Astrocyte (in vitro differentiated cells and primary cell): ENCODE results near the gene ZNF362. TPM values are rescaled to one million over a fixed set of nuclear protein-coding genes. Genes with fewer than 3 reads are reported as not detected.

ENCODE experiments used
- DNase-seq: peaks from one replicate; pipeline ENCODE4 v3.0.0-alpha.2; 2010; ENCODE audit warnings: low read depth
- FAIRE-seq: peaks from 2 replicates; lab custom pipeline; 2011; peaks lifted over from hg19 to GRCh38; lab: Jason Lieb, UNC
- H2AFZ ChIP-seq: 2 replicates; pipeline ENCODE4 v1.6.0; 2012; ENCODE audit warnings: low read depth, low read length, inconsistent platforms
- H3K27ac ChIP-seq: 2 replicates; pipeline ENCODE4 v1.5.1; 2011; ENCODE audit warnings: low read depth, low read length, inconsistent platforms
- H3K27me3 ChIP-seq: 2 replicates; pipeline ENCODE4 v1.6.0; 2011; ENCODE audit warnings: low read length, inconsistent platforms; ENCODE audit not compliant: insufficient read depth
- H3K36me3 ChIP-seq: 2 replicates; pipeline ENCODE4 v1.5.1; 2011; ENCODE audit warnings: low read length, inconsistent platforms; ENCODE audit not compliant: insufficient read depth
- H3K4me1 ChIP-seq: 2 replicates; pipeline ENCODE4 v1.5.1; 2011; ENCODE audit warnings: low read length, inconsistent platforms; ENCODE audit not compliant: insufficient read depth
- H3K4me2 ChIP-seq: 2 replicates; pipeline ENCODE4 v1.6.0; 2012; ENCODE audit warnings: low read length, inconsistent platforms
- H3K4me3 ChIP-seq: 2 replicates; pipeline ENCODE4 v1.5.1; 2011; ENCODE audit warnings: low read depth, mild to moderate bottlenecking, low read length, inconsistent platforms; ENCODE audit not compliant: insufficient read depth
- H3K79me2 ChIP-seq: 2 replicates; pipeline ENCODE4 v1.6.0; 2012; ENCODE audit warnings: mild to moderate bottlenecking, low read length, inconsistent platforms; ENCODE audit not compliant: insufficient read depth
- H3K9ac ChIP-seq: 2 replicates; pipeline ENCODE4 v1.6.0; 2012; ENCODE audit warnings: mild to moderate bottlenecking, low read length, inconsistent platforms
- H3K9me3 ChIP-seq: 2 replicates; pipeline ENCODE4 v1.5.1; 2012; ENCODE audit warnings: low read depth, mild to moderate bottlenecking, low read length, inconsistent platforms; ENCODE audit not compliant: insufficient read depth
- H4K20me1 ChIP-seq: 2 replicates; pipeline ENCODE4 v1.6.0; 2012; ENCODE audit warnings: low read length, inconsistent platforms; ENCODE audit not compliant: insufficient read depth
- H3K27ac Mint-ChIP-seq: one replicate; pipeline ENCODE4 v1.8.0; 2021; ENCODE audit warnings: mild to moderate bottlenecking, mixed read lengths; ENCODE audit not compliant: unreplicated experiment
- H3K27me3 Mint-ChIP-seq: one replicate; pipeline ENCODE4 v1.8.0; 2021; ENCODE audit warnings: low read depth, mixed read lengths; ENCODE audit not compliant: unreplicated experiment
- H3K36me3 Mint-ChIP-seq: one replicate; pipeline ENCODE4 v1.8.0; 2021; ENCODE audit warnings: low read depth, mixed read lengths; ENCODE audit not compliant: unreplicated experiment
- H3K4me1 Mint-ChIP-seq: one replicate; pipeline ENCODE4 v1.8.0; 2021; ENCODE audit warnings: low read depth, mixed read lengths; ENCODE audit not compliant: unreplicated experiment
- H3K4me3 Mint-ChIP-seq: one replicate; pipeline ENCODE4 v1.8.0; 2021; ENCODE audit warnings: mild to moderate bottlenecking, moderate library complexity, mixed read lengths; ENCODE audit not compliant: unreplicated experiment
- H3K9me3 Mint-ChIP-seq: one replicate; pipeline ENCODE4 v1.8.0; 2021; ENCODE audit warnings: mild to moderate bottlenecking, mixed read lengths; ENCODE audit not compliant: unreplicated experiment
- EZH2 ChIP-seq: IDR thresholded peaks from 2 replicates; pipeline ENCODE4 v1.6.1; 2012; ENCODE audit warnings: mild to moderate bottlenecking, low read length, inconsistent platforms; ENCODE audit not compliant: insufficient read depth
- total RNA-seq: library from RNA; stranded (reverse); gene quantifications from 2 replicates; pipeline ENCODE4 v1.2.1, GENCODE V29; 2021
- TF ChIP-seq, protein P1 (sequence below): IDR thresholded peaks from 2 replicates; pipeline ENCODE4 v1.5.1; 2011; ENCODE audit warnings: low read depth, mild to moderate bottlenecking, inconsistent platforms, low read length, moderate library complexity; ENCODE audit not compliant: insufficient read depth

The ZNF362 gene
- total RNA-seq, 1 donor from 2014 or later = 38.7 TPM

DNA sequence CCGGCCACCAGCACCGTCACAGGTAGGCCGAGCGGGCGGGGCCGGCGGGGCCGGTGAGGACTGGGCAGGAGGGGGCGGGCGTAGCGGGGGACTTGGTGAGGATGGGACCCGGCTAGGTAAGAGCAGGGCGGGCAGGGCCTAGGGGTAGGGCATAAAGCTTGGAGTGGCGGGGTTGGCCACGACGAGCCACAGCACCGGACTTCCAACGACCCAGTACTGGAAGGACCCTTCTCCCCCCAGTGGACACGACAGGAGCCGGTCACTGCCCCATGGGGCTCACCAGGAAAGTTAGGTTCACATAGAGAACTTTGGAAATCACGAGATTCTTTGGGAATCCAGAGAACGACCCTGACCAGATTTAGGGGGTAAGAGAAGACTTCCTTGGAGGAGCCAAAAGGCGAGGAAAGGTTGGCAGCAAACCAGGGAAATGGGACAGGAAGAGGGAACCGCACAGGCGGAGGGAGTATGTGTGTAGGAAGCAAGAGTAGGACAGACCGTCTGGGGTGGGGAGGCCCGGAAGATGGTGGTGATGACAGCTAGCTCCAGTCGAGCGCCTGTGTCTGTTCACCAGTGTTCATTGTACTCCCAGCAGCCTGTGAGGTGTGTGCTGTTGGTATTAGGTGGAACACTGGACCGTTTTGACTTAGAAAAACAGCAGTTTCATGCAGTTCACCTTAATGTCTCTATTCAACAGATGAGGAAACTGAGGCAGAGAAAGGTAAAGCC, 20.4 kb downstream of the ZNF362 start:
- H3K36me3 Mint-ChIP-seq = peaks cover 15% of the 10 kb centered on the region
- H3K4me3 Mint-ChIP-seq = no peak overlapping the region
- TF ChIP-seq EZH2 = no peak
- TF ChIP-seq, protein P1, sequence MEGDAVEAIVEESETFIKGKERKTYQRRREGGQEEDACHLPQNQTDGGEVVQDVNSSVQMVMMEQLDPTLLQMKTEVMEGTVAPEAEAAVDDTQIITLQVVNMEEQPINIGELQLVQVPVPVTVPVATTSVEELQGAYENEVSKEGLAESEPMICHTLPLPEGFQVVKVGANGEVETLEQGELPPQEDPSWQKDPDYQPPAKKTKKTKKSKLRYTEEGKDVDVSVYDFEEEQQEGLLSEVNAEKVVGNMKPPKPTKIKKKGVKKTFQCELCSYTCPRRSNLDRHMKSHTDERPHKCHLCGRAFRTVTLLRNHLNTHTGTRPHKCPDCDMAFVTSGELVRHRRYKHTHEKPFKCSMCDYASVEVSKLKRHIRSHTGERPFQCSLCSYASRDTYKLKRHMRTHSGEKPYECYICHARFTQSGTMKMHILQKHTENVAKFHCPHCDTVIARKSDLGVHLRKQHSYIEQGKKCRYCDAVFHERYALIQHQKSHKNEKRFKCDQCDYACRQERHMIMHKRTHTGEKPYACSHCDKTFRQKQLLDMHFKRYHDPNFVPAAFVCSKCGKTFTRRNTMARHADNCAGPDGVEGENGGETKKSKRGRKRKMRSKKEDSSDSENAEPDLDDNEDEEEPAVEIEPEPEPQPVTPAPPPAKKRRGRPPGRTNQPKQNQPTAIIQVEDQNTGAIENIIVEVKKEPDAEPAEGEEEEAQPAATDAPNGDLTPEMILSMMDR = no peak
- FAIRE-seq (no peak), DNase-seq (no peak)
- H3K27me3 Mint-ChIP-seq = no peaks in the 10 kb centered on the region
- Histone ChIP-seq H3K9ac (no peak overlapping the region), H3K4me3 (no peak overlapping the region), H4K20me1 (peaks cover 44% of the 10 kb centered on the region), H3K4me1 (no peaks in the 10 kb centered on the region), H2AFZ (no peak overlapping the region), H3K36me3 (peaks cover 23% of the 10 kb centered on the region), H3K27ac (no peak overlapping the region), H3K4me2 (no peak overlapping the region), H3K27me3 (no peaks in the 10 kb centered on the region), H3K79me2 (peaks cover 40% of the 10 kb centered on the region), H3K9me3 (no peaks in the 10 kb centered on the region)
- H3K4me1 Mint-ChIP-seq = no peaks in the 10 kb centered on the region
- H3K9me3 Mint-ChIP-seq = no peaks in the 10 kb centered on the region
- H3K27ac Mint-ChIP-seq = no peak overlapping the region

DNA sequence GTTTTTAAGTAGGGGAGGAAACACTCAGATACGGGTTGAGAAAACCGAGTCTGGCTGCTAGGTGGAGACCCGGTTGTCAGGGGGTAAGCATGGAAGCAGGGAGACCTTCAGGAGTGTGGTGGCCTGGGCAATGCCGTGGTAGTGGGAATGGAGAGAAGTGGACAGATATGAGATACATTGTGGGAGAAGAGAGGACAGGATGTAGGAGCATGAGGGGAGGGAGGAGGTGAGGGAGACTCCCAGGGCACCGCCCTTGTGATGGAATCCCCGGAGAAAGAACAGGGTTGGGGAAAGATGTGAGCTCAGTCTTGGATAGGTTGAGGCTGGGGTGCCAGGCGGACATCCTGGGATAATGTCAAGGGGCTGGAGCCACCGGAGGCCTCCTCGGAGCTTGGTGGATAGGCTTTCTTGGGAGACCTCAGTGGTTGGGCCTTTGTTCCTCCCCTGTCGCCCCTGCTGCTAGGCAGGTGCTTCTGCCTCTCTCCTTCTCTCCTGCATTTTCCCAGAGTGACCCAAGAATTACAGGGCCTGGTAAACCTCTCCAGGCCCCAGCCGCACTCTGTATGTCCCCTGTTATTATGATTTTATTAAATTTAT, 21.3 kb downstream of the ZNF362 start:
- no peak overlapping the region for H3K4me3 ChIP-seq
- peaks cover 26% of the 10 kb centered on the region for H3K36me3 ChIP-seq
- Mint-ChIP-seq H3K9me3 (no peaks in the 10 kb centered on the region), H3K4me3 (no peak overlapping the region), H3K4me1 (no peaks in the 10 kb centered on the region), H3K36me3 (peaks cover 17% of the 10 kb centered on the region), H3K27me3 (no peaks in the 10 kb centered on the region), H3K27ac (no peak overlapping the region)
- H3K4me2 ChIP-seq = no peak overlapping the region
- no peak for TF ChIP-seq EZH2
- TF ChIP-seq, protein P1 = no peak
- H3K27me3 ChIP-seq = no peaks in the 10 kb centered on the region
- no peak overlapping the region for H2AFZ ChIP-seq
- H3K9ac ChIP-seq = no peak overlapping the region
- peaks cover 32% of the 10 kb centered on the region for H3K79me2 ChIP-seq
- H3K27ac ChIP-seq = no peak overlapping the region
- no peaks in the 10 kb centered on the region for H3K4me1 ChIP-seq
- no peak for FAIRE-seq
- H3K9me3 ChIP-seq = no peaks in the 10 kb centered on the region
- no peak for DNase-seq
- H4K20me1 ChIP-seq = peaks cover 35% of the 10 kb centered on the region

DNA sequence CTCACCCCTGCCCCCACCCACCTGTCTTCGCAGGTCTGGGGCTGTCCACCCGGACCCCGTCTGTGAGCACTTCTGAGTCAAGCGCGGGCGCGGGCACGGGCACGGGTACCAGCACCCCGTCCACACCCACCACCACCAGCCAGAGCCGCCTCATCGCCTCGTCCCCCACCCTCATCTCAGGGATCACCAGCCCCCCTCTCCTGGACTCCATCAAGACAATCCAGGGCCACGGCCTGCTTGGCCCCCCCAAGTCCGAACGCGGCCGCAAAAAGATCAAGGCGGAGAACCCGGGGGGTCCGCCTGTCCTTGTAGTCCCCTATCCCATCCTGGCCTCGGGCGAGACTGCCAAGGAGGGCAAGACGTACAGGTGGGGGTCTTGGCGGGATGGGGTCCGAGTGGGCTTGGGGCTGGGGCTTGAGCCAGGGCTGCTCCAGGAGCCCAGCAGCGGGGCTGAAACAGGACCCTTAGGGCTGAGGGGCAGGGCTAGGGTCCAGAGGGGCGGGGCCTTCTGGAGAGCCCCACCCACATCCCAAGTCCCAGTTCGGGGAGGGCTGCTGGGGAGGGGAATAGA, 23.9 kb downstream of the ZNF362 start:
- FAIRE-seq = no peak
- no peak overlapping the region for H3K27ac Mint-ChIP-seq

More for the DNA sequence above, 23.9 kb downstream of the ZNF362 start:
- Mint-ChIP-seq H3K27me3 (no peaks in the 10 kb centered on the region), H3K9me3 (no peaks in the 10 kb centered on the region), H3K4me3 (no peak overlapping the region), H3K4me1 (no peaks in the 10 kb centered on the region), H3K36me3 (peaks cover 14% of the 10 kb centered on the region)
- no peak for TF ChIP-seq EZH2
- TF ChIP-seq, protein P1 = no peak
- H3K4me3 ChIP-seq = no peak overlapping the region
- peaks cover 31% of the 10 kb centered on the region for H3K36me3 ChIP-seq
- no peaks in the 10 kb centered on the region for H3K4me1 ChIP-seq
- no peak overlapping the region for H2AFZ ChIP-seq
- no peak overlapping the region for H3K27ac ChIP-seq
- H3K9me3 ChIP-seq = no peaks in the 10 kb centered on the region
- H3K4me2 ChIP-seq = no peak overlapping the region
- H3K27me3 ChIP-seq = no peaks in the 10 kb centered on the region
- DNase-seq = no peak
- no peak overlapping the region for H3K9ac ChIP-seq
- H4K20me1 ChIP-seq = peaks cover 12% of the 10 kb centered on the region
- peaks cover 8% of the 10 kb centered on the region for H3K79me2 ChIP-seq
